GM21367 (cell line): ENCODE results near the gene OR4D1.
"Not testable (repeated sequence)": the region's sequence is repeated elsewhere in the genome, so short reads cannot be mapped to it uniquely, and the experiment has no call there.

Experiments
- ATAC-seq: cut with Tn5 transposase; IDR thresholded peaks from one replicate; pipeline ENCODE4 v1.9.1; 2021; ENCODE audit not compliant: unreplicated experiment

Gene OR4D1

GRCh38 chr17:58147930-58148434 is at the start of gene OR4D1:
Gene OR4D1, plus strand, starts transcription at chr17:58148384. Its CDS starts 6,770 bp downstream, at chr17:58155154.
- no peak for ATAC-seq

DNA sequence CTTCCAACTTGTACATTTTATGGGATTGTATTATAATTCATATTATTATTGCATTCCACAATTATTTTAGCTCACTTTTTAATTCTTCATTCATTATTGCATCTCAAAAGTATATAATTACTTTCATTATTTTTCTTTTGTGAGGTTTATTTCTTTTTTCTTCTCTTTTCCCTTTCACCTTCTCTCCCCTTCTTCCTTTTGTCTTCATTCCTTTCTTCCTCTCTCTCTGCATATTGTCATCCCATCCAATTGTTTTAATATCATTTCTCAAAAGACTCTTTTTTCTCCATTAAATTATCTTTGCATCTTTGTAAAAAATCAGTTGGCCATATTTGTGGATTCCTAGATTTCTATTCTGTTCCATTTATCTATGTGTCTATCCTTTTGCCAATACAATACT is 47.7 kb upstream of the OR4D1 start:
- ATAC-seq, result no peak

DNA sequence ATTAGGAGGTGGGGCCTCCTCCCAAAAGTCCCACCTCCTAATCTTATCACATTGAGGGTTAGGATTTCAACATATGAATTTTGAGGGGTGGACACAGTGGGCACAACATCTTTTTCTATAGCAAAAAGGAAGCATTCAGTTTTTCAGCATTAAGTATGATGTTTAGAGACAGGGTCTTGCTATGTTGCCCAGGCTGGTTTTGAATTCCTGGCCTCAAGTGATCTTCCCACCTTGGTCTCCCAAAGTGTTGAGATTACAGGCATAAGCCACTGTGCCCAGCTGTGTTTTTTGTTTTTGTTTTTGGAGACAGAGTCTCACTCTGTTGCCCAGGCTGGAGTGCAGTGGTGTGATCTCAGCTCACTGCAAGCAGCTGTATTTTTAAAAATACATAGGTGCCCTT is 46.3 kb upstream of the OR4D1 start:
- not testable (repeated sequence) for ATAC-seq

GRCh38 chr17:58105093-58105492 is 43.1 kb upstream of the OR4D1 start:
- ATAC-seq, result no peak

- ATAC-seq, result no peak
These were observed 40.9 kb upstream of the OR4D1 start for GRCh38 chr17:58107306-58107705.

- no peak for ATAC-seq
These were observed 39.0 kb upstream of the OR4D1 start for GRCh38 chr17:58109197-58109596.

DNA sequence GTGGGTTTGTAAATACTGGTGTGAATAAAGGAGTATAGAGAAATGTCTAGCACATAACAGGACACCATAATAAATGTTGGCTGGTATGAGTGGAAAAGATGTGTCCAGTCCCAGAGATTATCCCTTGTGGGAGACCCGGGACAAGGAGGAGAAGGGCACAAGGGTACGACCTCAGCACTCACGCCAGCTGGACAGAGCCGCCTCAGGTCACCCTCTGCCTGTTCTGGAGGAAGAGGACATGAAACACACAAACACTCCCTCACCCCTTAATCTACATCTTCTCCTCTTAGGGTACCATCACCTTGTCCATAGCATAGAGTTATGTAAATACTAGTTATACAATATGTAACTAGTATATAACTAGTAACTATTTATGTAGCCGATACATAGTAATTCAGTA is 38.2 kb upstream of the OR4D1 start:
- ATAC-seq, result no peak

GRCh38 chr17:58111676-58112075 is 36.5 kb upstream of the OR4D1 start:
- no peak for ATAC-seq

- no peak for ATAC-seq
These were observed 35.1 kb upstream of the OR4D1 start for GRCh38 chr17:58112970-58113631.

GRCh38 chr17:58113947-58114346 is 34.2 kb upstream of the OR4D1 start:
- ATAC-seq, result no peak

DNA sequence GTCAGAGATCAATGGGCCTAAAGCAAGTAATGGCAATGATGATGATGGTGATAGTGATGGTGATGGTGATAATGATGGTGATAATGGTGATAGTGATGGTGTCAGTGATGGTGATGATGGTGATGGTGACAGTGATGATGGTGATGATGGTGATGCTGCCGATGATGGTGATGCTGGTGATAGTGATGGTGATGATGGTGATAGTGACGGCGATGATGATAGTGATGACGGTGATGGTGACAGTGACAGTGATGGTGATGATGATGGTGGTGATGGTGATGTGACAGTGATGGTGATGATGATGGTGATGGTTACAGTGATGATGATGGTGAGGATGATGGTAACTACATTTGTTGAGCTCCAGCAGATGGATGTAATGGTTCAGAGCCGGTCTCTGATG is 30.8 kb upstream of the OR4D1 start:
- no peak for ATAC-seq

- ATAC-seq, result no peak
These were observed 28.7 kb upstream of the OR4D1 start for GRCh38 chr17:58119491-58119890.

DNA sequence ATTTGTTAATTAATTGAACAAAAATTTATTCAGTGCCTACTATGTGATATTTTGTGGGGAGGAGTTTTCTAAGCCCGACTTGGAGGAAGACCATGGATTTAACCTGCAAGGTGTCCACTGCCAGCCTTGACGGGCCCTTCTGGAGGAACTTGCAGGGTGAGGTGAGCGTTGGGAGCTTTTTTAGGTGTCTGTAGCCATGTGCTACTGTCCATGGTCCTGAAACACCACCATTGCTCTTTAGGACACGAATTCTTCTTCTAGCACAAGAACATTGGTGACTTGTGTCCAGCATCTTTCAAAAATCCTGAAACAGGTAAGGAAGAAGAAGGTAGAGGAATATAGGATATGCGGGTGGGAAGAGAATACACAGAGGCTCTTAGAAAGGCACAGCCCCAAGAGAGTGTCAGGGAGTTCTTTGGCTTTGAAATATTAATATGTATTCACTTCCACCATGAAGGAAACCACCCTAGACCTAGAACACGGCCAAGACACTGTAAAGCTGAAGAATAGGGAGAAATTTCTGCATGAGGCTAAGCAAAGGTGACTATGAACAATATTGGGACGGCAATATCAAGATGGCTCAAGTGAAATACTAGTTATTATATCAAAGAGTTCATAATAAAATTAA is 27.9 kb upstream of the OR4D1 start:
- no peak for ATAC-seq

- no peak for ATAC-seq
These were observed 26.3 kb upstream of the OR4D1 start for GRCh38 chr17:58121925-58122324.

DNA sequence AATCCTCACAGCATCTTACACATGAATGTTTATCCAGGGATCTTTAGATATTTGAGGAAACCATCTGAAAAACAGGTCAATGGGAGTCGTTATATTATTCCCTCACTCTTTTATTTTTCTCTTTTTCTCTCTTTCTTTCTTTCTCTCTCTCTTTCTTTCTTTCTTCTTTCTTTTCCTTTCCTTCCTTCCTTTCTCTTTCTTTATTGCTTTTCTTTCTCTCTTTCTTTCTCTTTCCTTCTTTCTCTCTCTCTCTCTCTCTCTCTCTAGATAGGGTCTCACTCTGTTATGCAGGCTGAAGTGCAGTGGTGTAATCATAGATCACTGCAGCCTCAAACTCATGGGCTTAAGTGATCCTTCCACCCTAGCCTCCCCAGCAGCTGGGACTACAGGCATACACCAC is 20.3 kb upstream of the OR4D1 start:
- ATAC-seq, result no peak

- not testable (repeated sequence) for ATAC-seq
These were observed 15.5 kb upstream of the OR4D1 start for GRCh38 chr17:58132697-58133096.

DNA sequence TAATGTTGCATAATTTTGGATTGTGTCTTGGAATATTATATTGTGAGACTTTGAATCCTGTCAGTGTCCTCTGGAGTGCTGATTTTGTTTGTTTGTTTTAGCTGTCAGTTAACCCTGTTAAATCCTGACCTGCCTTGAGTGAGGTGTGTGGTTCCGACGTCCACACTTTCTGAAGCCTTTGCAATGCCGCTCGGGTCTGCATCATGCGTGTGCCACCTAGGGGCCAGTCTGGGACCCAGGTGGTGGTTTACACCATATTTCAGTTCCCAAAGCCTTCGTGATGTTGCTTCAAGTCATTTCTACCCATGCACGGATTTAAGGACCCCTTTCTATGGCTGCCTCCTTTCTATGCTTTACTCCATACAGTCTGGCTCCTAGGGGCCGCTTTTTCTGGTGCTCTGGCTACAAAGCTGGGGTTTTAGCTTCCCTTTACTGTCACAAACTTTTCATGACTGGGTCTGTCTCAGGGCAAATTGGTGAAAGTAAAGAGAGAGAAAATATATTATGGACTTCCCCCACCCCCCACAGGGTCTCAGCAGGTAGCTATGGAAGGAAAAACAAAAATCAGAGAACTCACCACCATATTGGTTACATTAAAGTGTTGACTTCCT is 11.4 kb upstream of the OR4D1 start:
- ATAC-seq, result no peak

DNA sequence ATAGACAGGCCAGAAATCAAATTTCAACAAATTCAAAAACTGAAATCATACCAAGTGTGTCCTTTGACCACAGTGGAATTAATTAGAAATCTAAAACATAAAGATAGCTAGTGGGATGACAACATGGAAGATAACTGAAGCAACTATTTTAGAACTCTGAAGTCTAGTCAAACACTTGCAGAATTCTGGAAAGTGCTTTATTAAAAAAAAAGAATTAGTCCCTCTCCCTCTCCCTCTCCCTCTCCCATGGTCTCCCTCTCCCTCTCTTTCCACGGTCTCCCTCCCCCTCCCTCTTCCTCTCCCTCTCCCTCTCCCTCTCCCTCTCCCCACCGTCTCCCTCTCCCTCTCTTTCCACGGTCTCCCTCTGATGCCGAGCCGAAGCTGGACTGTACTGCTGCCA is 6.7 kb upstream of the OR4D1 start:
- no peak for ATAC-seq

- ATAC-seq, result not testable (repeated sequence)
These were observed 4.8 kb upstream of the OR4D1 start for GRCh38 chr17:58143335-58143734.

- no peak for ATAC-seq
These were observed 3.4 kb upstream of the OR4D1 start for GRCh38 chr17:58144801-58145200.

DNA sequence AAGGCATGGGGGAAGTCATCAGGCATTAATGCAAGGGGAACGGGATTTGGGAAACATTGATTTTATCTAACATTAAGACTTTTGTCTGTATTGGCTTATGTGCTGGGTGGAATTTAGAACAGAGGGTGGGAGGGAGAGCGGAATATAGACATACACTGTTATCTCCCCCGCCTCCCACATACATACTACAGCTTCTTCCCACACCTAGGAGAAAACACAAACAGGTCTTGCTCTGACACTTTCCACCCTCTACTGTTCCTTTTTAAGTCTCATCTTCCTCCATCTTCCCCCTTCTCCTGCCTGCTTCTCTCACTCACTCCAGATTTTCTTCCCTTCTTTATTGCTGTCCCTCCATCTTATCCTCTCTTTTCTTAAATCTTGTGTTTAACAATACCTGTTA is 425 bp downstream of the OR4D1 start:
- no peak for ATAC-seq

GRCh38 chr17:58150394-58150793 is 2.2 kb downstream of the OR4D1 start:
- no peak for ATAC-seq
